Liver (tissue), 9 donors: ENCODE results near the gene KATNAL1. TPM values are rescaled to one million over a fixed set of nuclear protein-coding genes. Genes with fewer than 3 reads are reported as not detected.
A peak's percentile ranks its signal among the peaks of the same experiment; 100 is the strongest.

Experiments used
- DNase-seq: peaks from one replicate; pipeline ENCODE4 v3.0.0-alpha.2; 2017; ENCODE audit warnings: low spot score
- H3K27ac ChIP-seq, 2 donors: one replicate each; pipeline ENCODE4 v1.7.0; 2013; ENCODE audit warnings: inconsistent platforms in 2 of 2, low read length in 2 of 2, control low read depth in 1 of 2, low read depth in 1 of 2, mild to moderate bottlenecking in 1 of 2
- H3K27me3 ChIP-seq, 4 donors: one replicate each; pipeline versions ENCODE4 v1.6.1 to v1.7.0; 2013; ENCODE audit warnings: low read length in 3 of 4, inconsistent platforms in 1 of 4, mild to moderate bottlenecking in 1 of 4, moderate library complexity in 1 of 4; ENCODE audit not compliant: control insufficient read depth in 4 of 4, insufficient read depth in 4 of 4
- H3K36me3 ChIP-seq, 4 donors: one replicate each; pipeline versions ENCODE4 v1.6.1 to v1.7.0; 2013; ENCODE audit warnings: low read length in 3 of 4, mild to moderate bottlenecking in 3 of 4, low read depth in 1 of 4, moderate library complexity in 1 of 4; ENCODE audit not compliant: control insufficient read depth in 4 of 4, insufficient read depth in 3 of 4
- H3K4me1 ChIP-seq, 4 donors: one replicate each; pipeline versions ENCODE4 v1.6.1 to v1.7.0; 2013; ENCODE audit warnings: low read length in 3 of 4, mild to moderate bottlenecking in 3 of 4, moderate library complexity in 1 of 4; ENCODE audit not compliant: control insufficient read depth in 4 of 4, insufficient read depth in 4 of 4
- H3K4me3 ChIP-seq, 3 donors: one replicate each; pipeline versions ENCODE4 v1.6.1 to v1.7.0; 2013; ENCODE audit warnings: low read length in 3 of 3, control low read depth in 1 of 3, low read depth in 1 of 3, mild to moderate bottlenecking in 1 of 3
- H3K9ac ChIP-seq, 2 donors: one replicate each; pipeline ENCODE4 v1.7.0; 2013; ENCODE audit warnings: low read length in 2 of 2, mild to moderate bottlenecking in 2 of 2, moderate library complexity in 2 of 2, control low read depth in 1 of 2, low read depth in 1 of 2
- H3K9me3 ChIP-seq, 4 donors: one replicate each; pipeline versions ENCODE4 v1.6.1 to v1.7.0; 2013; ENCODE audit warnings: low read length in 3 of 4; ENCODE audit not compliant: control insufficient read depth in 4 of 4
- ATF3 ChIP-seq: IDR thresholded peaks from 2 replicates; pipeline ENCODE4 v1.6.1; 2016; ENCODE audit warnings: antibody characterized with exemption
- EGR1 ChIP-seq, 2 donors: IDR thresholded peaks; 2 replicates each; pipeline ENCODE4 v1.6.1; 2016 to 2018; ENCODE audit warnings: antibody characterized with exemption in 2 of 2, low read depth in 2 of 2
- FOXA1 ChIP-seq: IDR thresholded peaks from 2 replicates; pipeline ENCODE4 v1.6.1; 2016; ENCODE audit warnings: antibody characterized with exemption
- FOXA2 ChIP-seq: IDR thresholded peaks from 2 replicates; pipeline ENCODE4 v1.6.1; 2016; ENCODE audit warnings: antibody characterized with exemption
- GABPA ChIP-seq, 2 donors: IDR thresholded peaks in 1 of 2; conservative IDR thresholded peaks in 1 of 2; 2 replicates each; pipeline ENCODE4 v1.6.1; 2016; ENCODE audit warnings: antibody characterized with exemption in 2 of 2, mild to moderate bottlenecking in 1 of 2, moderate library complexity in 1 of 2
- HNF4A ChIP-seq, 2 donors: conservative IDR thresholded peaks; 2 replicates each; pipeline ENCODE4 v1.6.1; 2016; ENCODE audit warnings: antibody characterized with exemption in 2 of 2, mild to moderate bottlenecking in 2 of 2
- HNF4G ChIP-seq: IDR thresholded peaks from 2 replicates; pipeline ENCODE4 v1.6.1; 2016; ENCODE audit warnings: antibody characterized with exemption
- JUND ChIP-seq, 2 donors: IDR thresholded peaks; 2 replicates each; pipeline ENCODE4 v1.6.1; 2016; ENCODE audit warnings: antibody characterized with exemption in 2 of 2
- MAX ChIP-seq: IDR thresholded peaks from 2 replicates; pipeline ENCODE4 v1.6.1; 2016; ENCODE audit warnings: antibody characterized with exemption
- NR2F2 ChIP-seq: IDR thresholded peaks from 2 replicates; pipeline ENCODE4 v1.6.1; 2016; ENCODE audit warnings: antibody characterized with exemption
- RAD21 ChIP-seq, 2 donors: IDR thresholded peaks; 2 replicates each; pipeline ENCODE4 v1.6.1; 2016; ENCODE audit warnings: antibody characterized with exemption in 2 of 2, mild to moderate bottlenecking in 2 of 2
- REST ChIP-seq: IDR thresholded peaks from 2 replicates; pipeline ENCODE4 v1.6.1; 2016; ENCODE audit warnings: antibody characterized with exemption, mild to moderate bottlenecking
- RXRA ChIP-seq, 2 donors: IDR thresholded peaks; 2 replicates each; pipeline ENCODE4 v1.6.1; 2017 to 2018; ENCODE audit warnings: antibody characterized with exemption in 2 of 2, mild to moderate bottlenecking in 1 of 2
- SP1 ChIP-seq: IDR thresholded peaks from 2 replicates; pipeline ENCODE4 v1.6.1; 2018; ENCODE audit warnings: antibody characterized with exemption, mild to moderate bottlenecking
- TAF1 ChIP-seq: conservative IDR thresholded peaks from 2 replicates; pipeline ENCODE4 v1.6.1; 2016; ENCODE audit warnings: antibody characterized with exemption, mild to moderate bottlenecking
- YY1 ChIP-seq: IDR thresholded peaks from 2 replicates; pipeline ENCODE4 v1.6.1; 2016; ENCODE audit warnings: antibody characterized with exemption, mild to moderate bottlenecking
- ZBTB33 ChIP-seq: IDR thresholded peaks from 2 replicates; pipeline ENCODE4 v1.6.1; 2016; ENCODE audit warnings: antibody characterized with exemption
- WGBS: extraction: QIAGEN DNeasy Blood & Tissue Kit; methylation state at CpG from one replicate; pipeline ENCODE4 v1.1.7; 2013; 5-methylcytosine and 5-hydroxymethylcytosine counted together
- polyA plus RNA-seq, 2 donors: library from polyadenylated mRNA; stranded (reverse) in 1 of 2; unstranded in 1 of 2; fragments of 200-250 nt in 1 of 2; fragments of >200 nt in 1 of 2; fragmentation: Nextera tagmentation in 1 of 2; extraction: Ambion mirVana in 1 of 2; gene quantifications; one replicate each; pipeline versions ENCODE4 v1.2.1 to v1.2.3, GENCODE V29; 2013 to 2015
- total RNA-seq, 2 donors: library from RNA; depleted of rRNA; stranded (reverse); fragments of >200 nt; gene quantifications; one replicate each; pipeline ENCODE4 v1.2.3, GENCODE V29; 2014
- TF ChIP-seq, protein P1 (sequence below): fragments of 150-350 bp; IDR thresholded peaks from 2 replicates; pipeline ENCODE4 v1.5.1; 2017; ENCODE audit warnings: improper control_type of control experiment, low read depth, low read length; ENCODE audit not compliant: missing input control
- donor health status: healthy.
- donor health status: healthy.
- donor health status: healthy.
- donor health status: healthy.
- donor health status: healthy.

KATNAL1 gene
- total and polyA plus RNA-seq, 4 donors: 2.7 to 12.8 (median 6.0) TPM

DNA sequence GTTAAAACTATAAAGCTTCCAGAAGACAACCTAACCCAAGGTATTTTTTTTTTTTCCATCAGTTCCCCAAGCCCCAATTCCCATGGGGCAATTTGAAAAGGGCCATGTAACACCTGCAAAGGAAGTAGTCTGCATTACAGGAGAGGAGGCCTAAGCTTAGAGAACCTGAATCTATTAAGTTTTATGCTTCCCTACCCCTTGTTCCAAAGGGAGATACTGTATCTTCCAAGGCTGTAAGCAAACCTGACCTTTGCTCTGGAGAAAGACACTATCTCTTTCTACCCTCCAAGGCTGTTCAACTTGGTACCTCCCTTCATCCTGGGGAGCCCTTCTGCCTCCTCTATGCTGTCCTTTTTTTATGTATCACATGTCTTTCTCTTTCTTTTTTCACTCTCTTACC lies 15.0 kb downstream of the KATNAL1 start (continued):
- TF ChIP-seq REST: no peak
- no peak for TF ChIP-seq JUND (IDR thresholded peaks at IDR 0.05)
- no peak for TF ChIP-seq RAD21 (IDR thresholded peaks at IDR 0.05)
- no peak for TF ChIP-seq EGR1 (IDR thresholded peaks at IDR 0.05; ENCODE audit: low read depth in 2 of 2)
- TF ChIP-seq NR2F2: no peak
- no peak for TF ChIP-seq RXRA (IDR thresholded peaks at IDR 0.05)
- no peak for TF ChIP-seq TAF1
- TF ChIP-seq HNF4G: no peak
- TF ChIP-seq FOXA2: no peak

DNA sequence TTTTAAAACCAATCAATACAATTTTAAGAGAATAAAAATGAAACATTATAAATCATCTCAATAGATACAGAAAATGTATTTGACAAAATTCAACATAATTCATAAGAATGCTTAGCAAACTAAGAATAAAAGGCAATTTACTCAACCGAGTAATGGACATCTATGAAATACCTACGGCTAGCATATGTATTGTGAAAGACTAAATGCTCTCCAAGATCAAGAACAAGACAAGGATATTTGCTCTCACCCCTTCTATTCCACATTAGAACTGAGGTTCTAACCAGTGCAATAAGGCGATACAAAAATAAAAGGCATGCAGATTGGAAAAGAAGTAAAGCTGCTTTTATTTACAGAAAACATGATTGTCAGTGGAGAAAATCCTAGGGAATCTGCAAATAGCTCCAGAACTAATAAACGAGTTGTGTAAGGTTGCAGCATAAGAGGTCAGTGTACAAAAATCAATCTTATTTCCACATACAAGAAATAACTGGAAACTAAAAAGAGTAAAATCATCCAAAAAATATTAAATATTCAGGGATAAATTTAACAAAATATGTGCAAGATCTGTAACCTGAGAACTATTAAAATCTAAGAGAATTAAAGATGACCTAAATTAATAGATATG lies 16.4 kb downstream of the KATNAL1 start:
- peaks cover 7 to 27% (median 25%) of the 10 kb centered on the region in 4 donors for H3K4me1 ChIP-seq
- DNase-seq: no peak
- 42% methylated on average over 4 of the region's 4 CpGs for WGBS
- TF ChIP-seq NR2F2 (no peak), RXRA (IDR thresholded peaks at IDR 0.05) (peak; percentile 21 to 52), HNF4A (conservative IDR thresholded peaks at IDR 0.05) (peak; percentile 52 to 56), REST (no peak), ZBTB33 (no peak), FOXA1 (no peak), RAD21 (IDR thresholded peaks at IDR 0.05) (peak; percentile 13 to 20), MAX (no peak), HNF4G (no peak), FOXA2 (no peak), JUND (IDR thresholded peaks at IDR 0.05) (peak in 1 of 2 donors; percentile 16), TAF1 (no peak), ATF3 (no peak), GABPA (IDR thresholded peaks at IDR 0.05 in 1 of 2, conservative IDR thresholded peaks at IDR 0.05 in 1 of 2) (no peak), YY1 (peak; percentile 31), EGR1 (IDR thresholded peaks at IDR 0.05; ENCODE audit: low read depth in 2 of 2) (no peak), SP1 (no peak)
- TF ChIP-seq, protein P1, sequence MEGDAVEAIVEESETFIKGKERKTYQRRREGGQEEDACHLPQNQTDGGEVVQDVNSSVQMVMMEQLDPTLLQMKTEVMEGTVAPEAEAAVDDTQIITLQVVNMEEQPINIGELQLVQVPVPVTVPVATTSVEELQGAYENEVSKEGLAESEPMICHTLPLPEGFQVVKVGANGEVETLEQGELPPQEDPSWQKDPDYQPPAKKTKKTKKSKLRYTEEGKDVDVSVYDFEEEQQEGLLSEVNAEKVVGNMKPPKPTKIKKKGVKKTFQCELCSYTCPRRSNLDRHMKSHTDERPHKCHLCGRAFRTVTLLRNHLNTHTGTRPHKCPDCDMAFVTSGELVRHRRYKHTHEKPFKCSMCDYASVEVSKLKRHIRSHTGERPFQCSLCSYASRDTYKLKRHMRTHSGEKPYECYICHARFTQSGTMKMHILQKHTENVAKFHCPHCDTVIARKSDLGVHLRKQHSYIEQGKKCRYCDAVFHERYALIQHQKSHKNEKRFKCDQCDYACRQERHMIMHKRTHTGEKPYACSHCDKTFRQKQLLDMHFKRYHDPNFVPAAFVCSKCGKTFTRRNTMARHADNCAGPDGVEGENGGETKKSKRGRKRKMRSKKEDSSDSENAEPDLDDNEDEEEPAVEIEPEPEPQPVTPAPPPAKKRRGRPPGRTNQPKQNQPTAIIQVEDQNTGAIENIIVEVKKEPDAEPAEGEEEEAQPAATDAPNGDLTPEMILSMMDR: no peak
- peak overlapping the region in 1 of 2 donors; percentile 61 for H3K27ac ChIP-seq
- no peaks in the 10 kb centered on the region for H3K9me3 ChIP-seq
- H3K36me3 ChIP-seq: no peaks in the 10 kb centered on the region
- no peak overlapping the region for H3K9ac ChIP-seq
- no peak overlapping the region for H3K4me3 ChIP-seq
- no peaks in the 10 kb centered on the region for H3K27me3 ChIP-seq
